Lung (tissue), 12 donors: ENCODE results near the gene SLC26A11. TPM values are rescaled to one million over a fixed set of nuclear protein-coding genes. Genes with fewer than 3 reads are reported as not detected.

ENCODE experiments used
- ATAC-seq: fragments of 200-7000 bp; cut with Tn5 transposase; one replicate; pipeline ENCODE4 v1.9.1; 2020; ENCODE audit warnings: moderate number of reproducible peaks; ENCODE audit not compliant: insufficient read depth, low FRiP score
- DNase-seq, 3 donors: peaks; one replicate each; pipeline ENCODE4 v3.0.0-alpha.2; 2013 to 2017
- H3K27ac ChIP-seq, 2 donors: one replicate each; pipeline ENCODE4 v1.5.1; 2013; ENCODE audit warnings: mild to moderate bottlenecking in 2 of 2, moderate library complexity in 2 of 2, control low read depth in 1 of 2, inconsistent platforms in 1 of 2, low read depth in 1 of 2, low read length in 1 of 2
- H3K27me3 ChIP-seq, 3 donors: one replicate each; pipeline ENCODE4 v1.5.1; 2013; ENCODE audit warnings: low read length in 2 of 3; ENCODE audit not compliant: control insufficient read depth in 3 of 3, insufficient read depth in 3 of 3
- H3K36me3 ChIP-seq, 4 donors: one replicate each; pipeline ENCODE4 v1.5.1; 2013; ENCODE audit warnings: low read length in 4 of 4, mild to moderate bottlenecking in 1 of 4, moderate library complexity in 1 of 4; ENCODE audit not compliant: control insufficient read depth in 4 of 4, insufficient read depth in 4 of 4
- H3K4me1 ChIP-seq, 5 donors: one replicate each; pipeline ENCODE4 v1.5.1; 2013; ENCODE audit warnings: low read length in 5 of 5, mild to moderate bottlenecking in 2 of 5, moderate library complexity in 1 of 5; ENCODE audit not compliant: control insufficient read depth in 5 of 5, insufficient read depth in 5 of 5
- H3K4me3 ChIP-seq: one replicate; pipeline ENCODE4 v1.5.1; 2013; ENCODE audit warnings: mild to moderate bottlenecking, control low read depth, moderate library complexity
- H3K9ac ChIP-seq, 2 donors: one replicate each; pipeline ENCODE4 v1.5.1; 2013; ENCODE audit warnings: low read length in 2 of 2, control low read depth in 1 of 2; ENCODE audit not compliant: insufficient read depth in 1 of 2
- H3K9me3 ChIP-seq, 4 donors: one replicate each; pipeline ENCODE4 v1.5.1; 2013; ENCODE audit warnings: low read length in 3 of 4, mild to moderate bottlenecking in 1 of 4, moderate library complexity in 1 of 4; ENCODE audit not compliant: control insufficient read depth in 4 of 4, insufficient read depth in 3 of 4
- CTCF ChIP-seq: IDR thresholded peaks from 2 replicates; pipeline ENCODE4 v1.5.1; 2012; ENCODE audit warnings: mild to moderate bottlenecking; ENCODE audit errors: control extremely low read depth, extremely low read depth
- WGBS, 2 donors: extraction: QIAGEN DNeasy Blood & Tissue Kit; methylation state at CpG; one replicate each; pipeline ENCODE4 v1.1.7; 2013; 5-methylcytosine and 5-hydroxymethylcytosine counted together
- polyA plus RNA-seq, 2 donors: library from polyadenylated mRNA; stranded (reverse); fragments of 200-250 nt; gene quantifications; one replicate each; pipeline ENCODE4 v1.2.1, GENCODE V29; 2013
- total RNA-seq, 2 donors: library from RNA; depleted of rRNA in 1 of 2; stranded (reverse); fragments of >200 nt in 1 of 2; gene quantifications; one replicate each; pipeline ENCODE4 v1.2.1, GENCODE V29; 2014 to 2021
- donor health status: control.
- donor health status: control.
- donor health status: Bipolar disorder and iron deficiency.
- donor health status: healthy.
- donor health status: DM: yes; HTN: yes; CAD: no.

The SLC26A11 gene
- total and polyA plus RNA-seq, 4 donors: 25.0 to 37.0 (median 31.0) TPM

- no peak overlapping the region for H3K27ac ChIP-seq
- no peak for TF ChIP-seq CTCF
- H3K9ac ChIP-seq: no peak overlapping the region
- H3K4me3 ChIP-seq: no peak overlapping the region
- no peaks in the 10 kb centered on the region for H3K27me3 ChIP-seq
- peaks cover 0 to 15% (median 11%) of the 10 kb centered on the region in 4 donors for H3K36me3 ChIP-seq
- WGBS, 2 donors: 92 to 96% methylated on average over 4 of the region's 4 CpGs
- peaks cover 0 to under 1% (median 0%) of the 10 kb centered on the region in 4 donors for H3K9me3 ChIP-seq
- no peak for DNase-seq
- no peaks in the 10 kb centered on the region for H3K4me1 ChIP-seq
- ATAC-seq: no peak
These were observed 6.9 kb downstream of the SLC26A11 start for GRCh38 chr17:80227156-80227555.

GRCh38 chr17:80227666-80228065 lies 7.4 kb downstream of the SLC26A11 start:
- Histone ChIP-seq H3K27me3 (no peaks in the 10 kb centered on the region), H3K27ac (no peak overlapping the region), H3K36me3 (peaks cover 0 to 18% (median 13%) of the 10 kb centered on the region in 4 donors), H3K4me1 (no peaks in the 10 kb centered on the region), H3K9ac (no peak overlapping the region), H3K4me3 (no peak overlapping the region), H3K9me3 (peaks cover 0 to 3% (median 0%) of the 10 kb centered on the region in 4 donors)
- no peak for ATAC-seq
- TF ChIP-seq CTCF: no peak
- 96% methylated on average over 11 of the region's 11 CpGs for WGBS, 2 donors
- DNase-seq: no peak

GRCh38 chr17:80228477-80228876 lies 8.2 kb downstream of the SLC26A11 start:
- H3K36me3 ChIP-seq: peaks cover 0 to 19% (median 16%) of the 10 kb centered on the region in 4 donors
- peaks cover 0 to 8% (median 0%) of the 10 kb centered on the region in 4 donors for H3K9me3 ChIP-seq
- no peaks in the 10 kb centered on the region for H3K27me3 ChIP-seq
- H3K4me1 ChIP-seq: no peaks in the 10 kb centered on the region
- no peak overlapping the region for H3K27ac ChIP-seq
- no peak overlapping the region for H3K9ac ChIP-seq
- no peak for DNase-seq
- H3K4me3 ChIP-seq: no peak overlapping the region
- no peak for TF ChIP-seq CTCF
- no peak for ATAC-seq
- 88 to 90% methylated on average over 14 of the region's 14 CpGs for WGBS, 2 donors

GRCh38 chr17:80229011-80229410 lies 8.8 kb downstream of the SLC26A11 start:
- Histone ChIP-seq H3K27ac (no peak overlapping the region), H3K27me3 (no peaks in the 10 kb centered on the region), H3K4me1 (no peaks in the 10 kb centered on the region), H3K36me3 (peaks cover 0 to 19% (median 16%) of the 10 kb centered on the region in 4 donors), H3K4me3 (no peak overlapping the region), H3K9me3 (peaks cover 0 to 10% (median under 1%) of the 10 kb centered on the region in 4 donors), H3K9ac (no peak overlapping the region)
- no peak for TF ChIP-seq CTCF
- DNase-seq (no peak), ATAC-seq (no peak)
- 89 to 91% methylated on average over 4 of the region's 4 CpGs for WGBS, 2 donors
